Upper lobe of left lung (tissue), 6 donors: ENCODE results near the gene CCSER2. TPM values are rescaled to one million over a fixed set of nuclear protein-coding genes. Genes with fewer than 3 reads are reported as not detected.

Experiments
- ATAC-seq, 2 donors: fragments of 200-7000 bp; cut with Tn5 transposase; one replicate each; pipeline ENCODE4 v1.9.1; 2022; ENCODE audit warnings: mild to moderate bottlenecking in 2 of 2, moderate library complexity in 2 of 2; ENCODE audit not compliant: low FRiP score in 2 of 2
- DNase-seq, 2 donors: peaks; one replicate each; pipeline ENCODE4 v3.0.0-alpha.2; 2019 to 2020
- H3K27ac ChIP-seq, 4 donors: fragments of 200-600 bp; sonication (generic); one replicate each; pipeline ENCODE4 v1.5.1; 2016 to 2019
- H3K27me3 ChIP-seq, 4 donors: fragments of 200-600 bp; sonication (generic); one replicate each; pipeline ENCODE4 v1.5.1; 2017 to 2019
- H3K36me3 ChIP-seq, 4 donors: fragments of 200-600 bp; sonication (generic); one replicate each; pipeline ENCODE4 v1.5.1; 2016 to 2019
- H3K4me1 ChIP-seq, 4 donors: fragments of 200-600 bp; sonication (generic); one replicate each; pipeline ENCODE4 v1.5.1; 2018 to 2019
- H3K4me3 ChIP-seq, 4 donors: fragments of 200-600 bp; sonication (generic); one replicate each; pipeline ENCODE4 v1.5.1; 2017 to 2019; ENCODE audit warnings: mild to moderate bottlenecking in 2 of 4, moderate library complexity in 1 of 4
- H3K9me3 ChIP-seq, 4 donors: fragments of 200-600 bp; sonication (generic); one replicate each; pipeline ENCODE4 v1.5.1; 2018 to 2019
- EP300 ChIP-seq, 4 donors: sonication (generic); formaldehyde crosslinking; IDR thresholded peaks; one replicate each; pipeline ENCODE4 v1.5.1; 2017; ENCODE audit warnings: antibody characterized with exemption in 4 of 4, control low read depth in 2 of 4
- POLR2A ChIP-seq, 4 donors: fragments of 450-650 bp; IDR thresholded peaks; one replicate each; pipeline ENCODE4 v1.5.1; 2016 to 2017; ENCODE audit warnings: antibody characterized with exemption in 4 of 4, mild to moderate bottlenecking in 2 of 4
- POLR2AphosphoS5 ChIP-seq, 2 donors: sonication (generic); formaldehyde crosslinking; IDR thresholded peaks; one replicate each; pipeline ENCODE4 v1.5.1; 2017; ENCODE audit warnings: antibody characterized with exemption in 2 of 2
- WGBS, 2 donors: methylation state at CpG; one replicate each; pipeline ENCODE4 v1.1.5; 2017 to 2018; 5-methylcytosine and 5-hydroxymethylcytosine counted together
- total RNA-seq, 6 donors: library from RNA; depleted of rRNA in 4 of 6; stranded (reverse); fragments of >200 nt in 4 of 6; gene quantifications; one replicate each; pipeline versions ENCODE4 v1.1.0 to v1.2.1, GENCODE V29; 2016 to 2021
- TF ChIP-seq, protein P1 (sequence below), 6 experiments: fragments of 450-650 bp in 4 of 6; fragments of 200-600 bp in 2 of 6; sonication (generic) in 2 of 6; IDR thresholded peaks; one replicate each; pipeline ENCODE4 v1.5.1; 2016 to 2019; ENCODE audit warnings: antibody characterized with exemption in 6 of 6
- donor health status: DM: no; HTN: no; CAD: no; lungs with moderate emphysema.
- donor health status: DM: no; HTN: yes; CAD: no; lungs with severe emphysema.

Gene CCSER2
- total RNA-seq, 6 donors from 2014 or later: 28.7 to 78.9 (median 52.6) TPM

DNA sequence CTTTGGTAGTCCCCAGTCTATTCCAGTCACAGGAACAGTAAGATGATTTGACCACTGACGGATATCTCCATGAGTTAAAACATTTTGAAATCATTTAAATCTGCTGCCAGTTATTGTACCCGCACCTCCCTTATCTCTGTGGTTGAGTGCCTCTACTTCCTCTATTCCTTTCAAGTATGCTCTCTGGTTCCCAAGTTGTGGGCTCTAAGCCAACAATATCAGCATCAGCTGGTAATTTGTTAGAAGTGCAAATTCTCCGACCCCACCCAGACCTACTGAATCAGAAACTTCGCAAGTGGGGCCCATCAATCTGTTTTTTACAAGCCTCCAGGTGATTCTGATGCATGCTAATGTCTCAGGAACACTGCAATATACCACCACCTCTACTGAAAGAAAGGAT is 235.5 kb downstream of the CCSER2 start:
- 14 to 32% methylated on average over 4 of the region's 4 CpGs for WGBS, 2 donors

DNA sequence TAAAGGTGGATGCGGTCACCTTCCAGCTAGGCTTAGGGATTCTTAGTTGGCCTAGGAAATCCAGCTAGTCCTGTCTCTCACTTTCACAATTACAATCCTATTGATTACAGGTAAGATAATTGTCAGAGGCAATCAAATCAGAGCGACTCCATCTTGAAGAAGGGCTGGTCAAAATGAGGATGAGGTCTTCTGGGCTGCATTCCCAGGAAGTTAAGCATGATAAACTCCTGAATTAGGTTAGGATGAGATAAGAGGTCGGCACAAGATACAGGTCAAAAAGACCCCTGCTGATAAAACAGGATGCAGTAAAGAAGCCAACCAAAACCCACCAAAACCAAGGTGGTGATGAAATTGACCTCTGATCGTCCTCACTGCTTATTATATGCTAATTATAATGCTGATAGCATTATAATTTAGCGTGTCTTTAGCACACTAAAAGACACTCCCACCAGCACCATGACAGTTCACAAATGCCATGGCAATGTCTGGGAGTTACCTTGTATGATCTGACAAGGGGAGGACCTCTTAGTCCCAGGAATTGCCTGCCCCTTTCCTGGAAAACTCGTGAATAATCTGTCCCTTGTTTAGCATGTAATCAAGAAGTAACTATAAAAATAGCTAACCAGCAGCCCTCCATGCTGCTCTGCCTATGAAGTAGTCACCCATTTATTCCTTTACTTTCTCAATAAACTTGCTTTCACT is 237.6 kb downstream of the CCSER2 start:
- TF ChIP-seq POLR2A (IDR thresholded peaks at IDR 0.05) (no peak), EP300 (IDR thresholded peaks at IDR 0.05) (no peak), POLR2AphosphoS5 (IDR thresholded peaks at IDR 0.05) (no peak)
- TF ChIP-seq, protein P1, sequence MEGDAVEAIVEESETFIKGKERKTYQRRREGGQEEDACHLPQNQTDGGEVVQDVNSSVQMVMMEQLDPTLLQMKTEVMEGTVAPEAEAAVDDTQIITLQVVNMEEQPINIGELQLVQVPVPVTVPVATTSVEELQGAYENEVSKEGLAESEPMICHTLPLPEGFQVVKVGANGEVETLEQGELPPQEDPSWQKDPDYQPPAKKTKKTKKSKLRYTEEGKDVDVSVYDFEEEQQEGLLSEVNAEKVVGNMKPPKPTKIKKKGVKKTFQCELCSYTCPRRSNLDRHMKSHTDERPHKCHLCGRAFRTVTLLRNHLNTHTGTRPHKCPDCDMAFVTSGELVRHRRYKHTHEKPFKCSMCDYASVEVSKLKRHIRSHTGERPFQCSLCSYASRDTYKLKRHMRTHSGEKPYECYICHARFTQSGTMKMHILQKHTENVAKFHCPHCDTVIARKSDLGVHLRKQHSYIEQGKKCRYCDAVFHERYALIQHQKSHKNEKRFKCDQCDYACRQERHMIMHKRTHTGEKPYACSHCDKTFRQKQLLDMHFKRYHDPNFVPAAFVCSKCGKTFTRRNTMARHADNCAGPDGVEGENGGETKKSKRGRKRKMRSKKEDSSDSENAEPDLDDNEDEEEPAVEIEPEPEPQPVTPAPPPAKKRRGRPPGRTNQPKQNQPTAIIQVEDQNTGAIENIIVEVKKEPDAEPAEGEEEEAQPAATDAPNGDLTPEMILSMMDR (IDR thresholded peaks at IDR 0.05): no peak
- ATAC-seq (no peak), DNase-seq (no peak)
- no peaks in the 10 kb centered on the region for H3K36me3 ChIP-seq
- H3K27me3 ChIP-seq: no peaks in the 10 kb centered on the region
- H3K4me1 ChIP-seq: peaks cover 0 to 5% (median 0%) of the 10 kb centered on the region in 4 donors
- H3K27ac ChIP-seq: no peak overlapping the region
- H3K4me3 ChIP-seq: no peak overlapping the region
- WGBS, 2 donors: 70 to 76% methylated on average over 6 of the region's 6 CpGs
- H3K9me3 ChIP-seq: no peaks in the 10 kb centered on the region

More for the DNA sequence above, 235.5 kb downstream of the CCSER2 start:
- H3K9me3 ChIP-seq: no peaks in the 10 kb centered on the region
- no peaks in the 10 kb centered on the region for H3K36me3 ChIP-seq
- H3K4me1 ChIP-seq: peaks cover 0 to 5% (median 0%) of the 10 kb centered on the region in 4 donors
- DNase-seq (no peak), ATAC-seq (no peak)
- TF ChIP-seq POLR2A (IDR thresholded peaks at IDR 0.05) (no peak), POLR2AphosphoS5 (IDR thresholded peaks at IDR 0.05) (no peak), EP300 (IDR thresholded peaks at IDR 0.05) (no peak)
- TF ChIP-seq, protein P1 (IDR thresholded peaks at IDR 0.05): no peak
- no peaks in the 10 kb centered on the region for H3K27me3 ChIP-seq
- no peak overlapping the region for H3K4me3 ChIP-seq
- H3K27ac ChIP-seq: no peak overlapping the region

DNA sequence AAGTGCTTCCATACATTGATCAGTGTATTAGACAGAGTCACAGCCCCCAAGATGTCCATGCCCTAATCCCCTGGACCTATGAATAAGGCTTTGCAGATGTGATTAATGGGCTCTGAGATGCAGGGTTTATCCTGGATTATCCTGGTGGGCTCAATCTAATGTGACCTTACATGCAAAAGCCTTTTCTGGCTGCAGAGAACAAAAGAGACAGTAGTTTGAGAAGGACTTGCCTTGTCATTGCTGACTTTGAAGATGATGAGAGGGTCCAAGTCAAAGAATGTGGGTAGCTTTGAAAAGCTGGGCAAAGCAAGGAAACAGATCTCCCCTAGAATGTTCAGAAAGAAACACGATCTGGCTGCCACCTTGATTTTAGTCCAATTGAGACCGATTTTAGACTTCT is 238.7 kb downstream of the CCSER2 start:
- TF ChIP-seq, protein P1 (IDR thresholded peaks at IDR 0.05): no peak
- no peak for TF ChIP-seq POLR2A (IDR thresholded peaks at IDR 0.05)
- TF ChIP-seq POLR2AphosphoS5 (IDR thresholded peaks at IDR 0.05): no peak
- TF ChIP-seq EP300 (IDR thresholded peaks at IDR 0.05): no peak
- no peaks in the 10 kb centered on the region for H3K9me3 ChIP-seq
- no peaks in the 10 kb centered on the region for H3K36me3 ChIP-seq
- no peak overlapping the region for H3K27ac ChIP-seq
- no peak for ATAC-seq
- DNase-seq: no peak
- H3K4me3 ChIP-seq: no peak overlapping the region
- no peaks in the 10 kb centered on the region for H3K27me3 ChIP-seq
- H3K4me1 ChIP-seq: peaks cover 0 to 5% (median 0%) of the 10 kb centered on the region in 4 donors
- 51 to 57% methylated on average over 2 of the region's 2 CpGs for WGBS, 2 donors

Other genes with a start within 250 kb of the CCSER2 start
- gene GHITM, start 189.1 kb upstream of the CCSER2 start, total RNA-seq: 100 to 1,000 TPM in 4 of 6 donors, 10 to 100 TPM in 2; 40.9 to 130 (median 113) TPM
- gene GPR15LG, start 154.8 kb upstream of the CCSER2 start, total RNA-seq: under 1 TPM in 1 of 6 donors, not detected in 5; 0.37 TPM
- under 1 TPM in 4 of 6 donors, not detected in 2; 0.30 to 0.46 (median 0.33) TPM for gene CDHR1, start 134.1 kb upstream of the CCSER2 start, total RNA-seq
- gene LRIT2, start 103.0 kb upstream of the CCSER2 start, total RNA-seq: not detected
- not detected for gene LRIT1, start 87.0 kb upstream of the CCSER2 start, total RNA-seq
- 10 to 100 TPM in 1 of 6 donors, under 1 TPM in 2, not detected in 3; 0.49 to 14.7 (median 0.91) TPM for gene RGR, start 83.5 kb upstream of the CCSER2 start, total RNA-seq